Measurements from ENCODE around the gene ASTN2. TPM values are rescaled to one million over a fixed set of nuclear protein-coding genes. Genes with fewer than 3 reads are reported as not detected.
A peak's percentile ranks its signal among the peaks of the same experiment; 100 is the strongest.

ASTN2 gene
- total RNA-seq, 1 experiment from 2014 or later: 25.2 TPM

- no peak for DNase-seq (ENCODE audit: low spot score)
- in situ Hi-C loops (cut with HindIII; ENCODE audit: low sequenced_read_pairs): no loop called here
These were observed 756.6 kb downstream of the ASTN2 start for GRCh38 chr9:116658265-116658664.

- in situ Hi-C loops (cut with HindIII; ENCODE audit: low sequenced_read_pairs): no loop called here
- no peak for DNase-seq (ENCODE audit: low spot score)
These were observed 757.9 kb downstream of the ASTN2 start for GRCh38 chr9:116656977-116657376.

- in situ Hi-C loops (cut with HindIII; ENCODE audit: low sequenced_read_pairs): no loop called here
- peak; percentile 76 for DNase-seq (ENCODE audit: low spot score)
These were observed 758.3 kb downstream of the ASTN2 start for GRCh38 chr9:116656501-116656971.

- DNase-seq (ENCODE audit: low spot score): no peak
- in situ Hi-C loops (cut with HindIII; ENCODE audit: low sequenced_read_pairs): no loop called here
These were observed 760.9 kb downstream of the ASTN2 start for GRCh38 chr9:116654059-116654355.

- in situ Hi-C loops (cut with HindIII; ENCODE audit: low sequenced_read_pairs): no loop called here
- no peak for DNase-seq (ENCODE audit: low spot score)
These were observed 761.4 kb downstream of the ASTN2 start for GRCh38 chr9:116653348-116654058.

- in situ Hi-C loops (cut with HindIII; ENCODE audit: low sequenced_read_pairs): no loop called here
- DNase-seq (ENCODE audit: low spot score): no peak
These were observed 767.4 kb downstream of the ASTN2 start for GRCh38 chr9:116647515-116647809.

- in situ Hi-C loops (cut with HindIII; ENCODE audit: low sequenced_read_pairs): no loop called here
- DNase-seq (ENCODE audit: low spot score): peak; percentile 72
These were observed 768.0 kb downstream of the ASTN2 start for GRCh38 chr9:116646661-116647514.

- DNase-seq (ENCODE audit: low spot score): no peak
- in situ Hi-C loops (cut with HindIII; ENCODE audit: low sequenced_read_pairs): no loop called here
These were observed 770.7 kb downstream of the ASTN2 start for GRCh38 chr9:116644091-116644688.

GRCh38 chr9:116643691-116644090, 771.2 kb downstream of the ASTN2 start:
- in situ Hi-C loops (cut with HindIII; ENCODE audit: low sequenced_read_pairs): no loop called here
- DNase-seq (ENCODE audit: low spot score): no peak

- no peak for DNase-seq (ENCODE audit: low spot score)
- in situ Hi-C loops (cut with HindIII; ENCODE audit: low sequenced_read_pairs): no loop called here
These were observed 773.4 kb downstream of the ASTN2 start for GRCh38 chr9:116641292-116642059.

- DNase-seq (ENCODE audit: low spot score): no peak
- in situ Hi-C loops (cut with HindIII; ENCODE audit: low sequenced_read_pairs): no loop called here
These were observed 775.6 kb downstream of the ASTN2 start for GRCh38 chr9:116639251-116639741.

GRCh38 chr9:116635908-116636307, 778.9 kb downstream of the ASTN2 start:
- DNase-seq (ENCODE audit: low spot score): no peak
- in situ Hi-C loops (cut with HindIII; ENCODE audit: low sequenced_read_pairs): no loop called here

- no peak for DNase-seq (ENCODE audit: low spot score)
- in situ Hi-C loops (cut with HindIII; ENCODE audit: low sequenced_read_pairs): no loop called here
These were observed 781.6 kb downstream of the ASTN2 start for GRCh38 chr9:116632990-116633838.

- in situ Hi-C loops (cut with HindIII; ENCODE audit: low sequenced_read_pairs): no loop called here
- DNase-seq (ENCODE audit: low spot score): no peak
These were observed 785.2 kb downstream of the ASTN2 start for GRCh38 chr9:116629634-116630033.

GRCh38 chr9:116628716-116629115, 786.1 kb downstream of the ASTN2 start:
- DNase-seq (ENCODE audit: low spot score): no peak
- in situ Hi-C loops (cut with HindIII; ENCODE audit: low sequenced_read_pairs): no loop called here

GRCh38 chr9:116627433-116627832, 787.4 kb downstream of the ASTN2 start:
- in situ Hi-C loops (cut with HindIII; ENCODE audit: low sequenced_read_pairs): no loop called here

GRCh38 chr9:116626762-116627161, 788.1 kb downstream of the ASTN2 start:
- DNase-seq (ENCODE audit: low spot score): no peak
- in situ Hi-C loops (cut with HindIII; ENCODE audit: low sequenced_read_pairs): no loop called here

More at GRCh38 chr9:116627433-116627832, 787.4 kb downstream of the ASTN2 start:
- DNase-seq (ENCODE audit: low spot score): no peak

- in situ Hi-C loops (cut with HindIII; ENCODE audit: low sequenced_read_pairs): no loop called here
- no peak for DNase-seq (ENCODE audit: low spot score)
These were observed 791.1 kb downstream of the ASTN2 start for GRCh38 chr9:116623715-116624114.

- in situ Hi-C loops (cut with HindIII; ENCODE audit: low sequenced_read_pairs): no loop called here
- no peak for DNase-seq (ENCODE audit: low spot score)
These were observed 797.5 kb downstream of the ASTN2 start for GRCh38 chr9:116617389-116617788.
